Smooth muscle cell (in vitro differentiated cells): ENCODE data around the gene MARK1. TPM values are rescaled to one million over a fixed set of nuclear protein-coding genes. Genes with fewer than 3 reads are reported as not detected.

Source experiments
- DNase-seq: peaks from one replicate; lab custom pipeline; 2025; ENCODE audit not compliant: unreplicated experiment; lab: John Stamatoyannopoulos, UW
- H2AFZ ChIP-seq: fragments of 200-600 bp; sonication (generic); 2 replicates; pipeline ENCODE4 v1.6.0; 2016; ENCODE audit warnings: antibody characterized with exemption, low read depth, mild to moderate bottlenecking
- H3F3A ChIP-seq: fragments of 200-600 bp; sonication (generic); 2 replicates; pipeline ENCODE4 v1.6.0; 2017; ENCODE audit warnings: antibody characterized with exemption, low read depth
- H3K27ac ChIP-seq: fragments of 200-600 bp; sonication (generic); 2 replicates; pipeline ENCODE4 v1.5.1; 2016; ENCODE audit warnings: low read depth, mild to moderate bottlenecking
- H3K27me3 ChIP-seq: fragments of 200-600 bp; sonication (generic); 2 replicates; pipeline ENCODE4 v1.6.1; 2016; ENCODE audit warnings: low read depth, mild to moderate bottlenecking
- H3K36me3 ChIP-seq: fragments of 200-600 bp; sonication (generic); 2 replicates; pipeline ENCODE4 v1.5.1; 2016; ENCODE audit warnings: low read depth
- H3K4me1 ChIP-seq: fragments of 200-600 bp; sonication (generic); 2 replicates; pipeline ENCODE4 v1.5.1; 2016; ENCODE audit warnings: low read depth
- H3K4me2 ChIP-seq: fragments of 200-600 bp; sonication (generic); 2 replicates; pipeline ENCODE4 v1.6.0; 2016; ENCODE audit warnings: mild to moderate bottlenecking
- H3K4me3 ChIP-seq: fragments of 200-600 bp; sonication (generic); 2 replicates; pipeline ENCODE4 v1.5.1; 2016; ENCODE audit warnings: mild to moderate bottlenecking
- H3K79me2 ChIP-seq: fragments of 200-600 bp; sonication (generic); 2 replicates; pipeline ENCODE4 v1.6.0; 2016; ENCODE audit warnings: low read depth, mild to moderate bottlenecking
- H3K9ac ChIP-seq: fragments of 200-600 bp; sonication (generic); 2 replicates; pipeline ENCODE4 v1.6.0; 2016; ENCODE audit warnings: low read depth
- H3K9me3 ChIP-seq: fragments of 200-600 bp; sonication (generic); replicated peaks from 2 replicates; pipeline ENCODE4 v1.5.1; 2016; ENCODE audit warnings: low read depth
- H4K20me1 ChIP-seq: fragments of 200-600 bp; sonication (generic); 2 replicates; pipeline ENCODE4 v1.6.0; 2016; ENCODE audit warnings: low read depth
- WGBS: methylation state at CpG from one replicate; pipeline ENCODE4 v1.1.7; 2016; ENCODE audit warnings: low lambda C conversion rate; 5-methylcytosine and 5-hydroxymethylcytosine counted together
- polyA plus RNA-seq: library from polyadenylated mRNA; unstranded; fragments of >200 nt; fragmentation: Nextera tagmentation; extraction: Ambion mirVana; gene quantifications from 2 replicates; pipeline ENCODE4 v1.2.1, GENCODE V29; 2016
- total RNA-seq: library from RNA; depleted of rRNA; stranded (reverse); fragments of >200 nt; gene quantifications from 2 replicates; pipeline ENCODE4 v1.2.3, GENCODE V29; 2014
- TF ChIP-seq, protein P1 (sequence below): fragments of 200-600 bp; sonication (generic); IDR thresholded peaks from 2 replicates; pipeline ENCODE4 v1.5.1; 2017; ENCODE audit warnings: borderline replicate concordance, mild to moderate bottlenecking, antibody characterized with exemption; ENCODE audit not compliant: insufficient read depth, poor library complexity, severe bottlenecking

Gene MARK1
- total and polyA plus RNA-seq, 2 experiments from 2014 or later = 4.4 to 5.5 TPM

DNA sequence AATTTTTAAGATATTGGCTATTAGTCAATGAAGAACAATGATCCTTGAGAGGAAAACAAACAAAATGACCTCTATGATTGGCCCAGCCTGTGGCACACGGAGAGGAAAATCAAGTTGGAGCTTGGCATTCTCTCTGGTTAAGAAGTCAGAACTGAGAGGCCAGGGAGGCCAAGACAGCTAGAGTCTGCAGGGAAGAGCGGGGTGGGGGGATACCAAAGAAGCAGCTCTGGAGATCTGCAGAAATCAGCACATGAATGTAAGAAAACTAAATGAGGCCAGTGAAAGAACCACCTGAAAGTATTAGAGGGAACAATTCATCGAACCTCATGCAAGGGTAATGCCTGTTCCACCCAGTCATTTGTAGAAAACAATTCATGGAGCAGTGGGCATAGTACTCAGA is 138.4 kb downstream of the MARK1 start:
- no peaks in the 10 kb centered on the region for H3K79me2 ChIP-seq
- no peaks in the 10 kb centered on the region for H3K36me3 ChIP-seq
- no peaks in the 10 kb centered on the region for H4K20me1 ChIP-seq
- no peaks in the 10 kb centered on the region for H3F3A ChIP-seq
- H3K27ac ChIP-seq = no peak overlapping the region
- no peak overlapping the region for H3K4me2 ChIP-seq
- WGBS = 89% methylated on average over 3 of the region's 3 CpGs
- TF ChIP-seq, protein P1, sequence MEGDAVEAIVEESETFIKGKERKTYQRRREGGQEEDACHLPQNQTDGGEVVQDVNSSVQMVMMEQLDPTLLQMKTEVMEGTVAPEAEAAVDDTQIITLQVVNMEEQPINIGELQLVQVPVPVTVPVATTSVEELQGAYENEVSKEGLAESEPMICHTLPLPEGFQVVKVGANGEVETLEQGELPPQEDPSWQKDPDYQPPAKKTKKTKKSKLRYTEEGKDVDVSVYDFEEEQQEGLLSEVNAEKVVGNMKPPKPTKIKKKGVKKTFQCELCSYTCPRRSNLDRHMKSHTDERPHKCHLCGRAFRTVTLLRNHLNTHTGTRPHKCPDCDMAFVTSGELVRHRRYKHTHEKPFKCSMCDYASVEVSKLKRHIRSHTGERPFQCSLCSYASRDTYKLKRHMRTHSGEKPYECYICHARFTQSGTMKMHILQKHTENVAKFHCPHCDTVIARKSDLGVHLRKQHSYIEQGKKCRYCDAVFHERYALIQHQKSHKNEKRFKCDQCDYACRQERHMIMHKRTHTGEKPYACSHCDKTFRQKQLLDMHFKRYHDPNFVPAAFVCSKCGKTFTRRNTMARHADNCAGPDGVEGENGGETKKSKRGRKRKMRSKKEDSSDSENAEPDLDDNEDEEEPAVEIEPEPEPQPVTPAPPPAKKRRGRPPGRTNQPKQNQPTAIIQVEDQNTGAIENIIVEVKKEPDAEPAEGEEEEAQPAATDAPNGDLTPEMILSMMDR = no peak
- no peak overlapping the region for H3K9ac ChIP-seq
- H3K4me3 ChIP-seq = no peak overlapping the region
- H2AFZ ChIP-seq = no peak overlapping the region
- H3K4me1 ChIP-seq = no peaks in the 10 kb centered on the region
- DNase-seq = no peak
- no peaks in the 10 kb centered on the region for H3K27me3 ChIP-seq
- no peaks in the 10 kb centered on the region for H3K9me3 ChIP-seq

DNA sequence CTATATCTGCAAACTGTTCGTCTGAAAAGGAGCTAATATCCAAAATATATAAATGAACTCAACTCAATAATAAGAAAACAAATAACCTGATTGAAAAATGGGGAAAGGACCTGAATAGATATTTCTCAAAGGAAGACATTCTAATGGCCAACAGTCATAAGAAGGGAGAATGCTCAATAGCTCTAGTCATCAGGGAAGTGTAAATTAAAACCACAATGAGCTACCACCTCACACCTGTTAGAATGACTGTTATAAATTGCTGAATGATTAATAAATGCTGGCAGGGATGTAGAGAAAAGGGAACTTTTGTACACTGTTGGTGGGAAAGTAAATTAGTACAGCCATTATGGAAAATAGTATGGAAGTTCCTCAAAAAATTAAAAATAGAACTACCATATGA is 141.1 kb downstream of the MARK1 start:
- Histone ChIP-seq H3K4me1 (no peaks in the 10 kb centered on the region), H2AFZ (no peak overlapping the region), H3K36me3 (no peaks in the 10 kb centered on the region), H3K9me3 (no peaks in the 10 kb centered on the region), H3K79me2 (no peaks in the 10 kb centered on the region), H3K27me3 (peaks cover 7% of the 10 kb centered on the region), H3K9ac (no peak overlapping the region), H3F3A (no peaks in the 10 kb centered on the region), H4K20me1 (no peaks in the 10 kb centered on the region), H3K4me2 (no peak overlapping the region), H3K27ac (no peak overlapping the region), H3K4me3 (no peak overlapping the region)
- DNase-seq = no peak
- TF ChIP-seq, protein P1 = no peak
- 91% methylated on average over 1 of the region's 1 CpG for WGBS

DNA sequence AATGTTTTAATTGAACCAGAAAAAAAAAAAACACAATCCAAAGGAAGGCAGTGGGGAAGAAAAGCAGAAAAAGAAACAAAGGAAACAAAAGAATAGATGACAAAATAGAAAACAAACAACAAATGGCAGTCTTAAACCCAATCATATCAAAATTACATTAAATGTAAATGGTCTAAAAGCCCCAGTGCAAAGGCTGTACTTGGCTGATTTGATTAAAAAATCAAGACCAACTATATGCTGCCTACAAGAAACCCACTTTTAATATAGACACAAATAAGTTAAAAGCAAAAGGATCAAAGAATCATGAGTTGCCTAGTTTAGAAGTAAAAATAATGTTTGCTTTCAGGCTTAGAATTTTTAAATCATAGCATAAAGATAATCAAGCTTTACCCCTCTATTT is 142.4 kb downstream of the MARK1 start:
- no peak for DNase-seq
- Histone ChIP-seq H3K4me1 (no peaks in the 10 kb centered on the region), H3K9ac (no peak overlapping the region)

DNA sequence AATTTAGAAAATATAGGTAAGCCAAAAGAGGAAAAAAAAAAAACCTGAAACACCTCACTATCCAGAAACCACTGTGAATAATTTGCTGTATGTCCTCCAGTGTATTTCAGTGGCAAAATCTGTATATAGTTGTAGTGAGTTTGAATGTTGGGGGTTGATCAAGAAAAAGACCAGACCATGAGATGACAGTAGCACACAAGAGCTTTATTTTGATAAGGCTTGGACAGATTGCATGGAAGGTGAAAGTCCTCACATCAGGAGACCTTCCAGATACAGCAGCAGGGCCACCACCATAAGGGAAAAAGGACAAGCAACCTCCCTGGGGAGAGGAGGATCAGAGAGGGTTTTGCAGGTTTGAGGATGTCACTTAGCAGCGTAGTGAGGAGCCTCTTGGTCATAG is 146.0 kb downstream of the MARK1 start:
- Histone ChIP-seq H2AFZ (no peak overlapping the region), H3K9me3 (no peaks in the 10 kb centered on the region), H3K27me3 (peaks cover 7% of the 10 kb centered on the region), H3K4me1 (no peaks in the 10 kb centered on the region), H3K36me3 (no peaks in the 10 kb centered on the region), H4K20me1 (no peaks in the 10 kb centered on the region), H3K27ac (no peak overlapping the region), H3K9ac (no peak overlapping the region), H3K79me2 (no peaks in the 10 kb centered on the region), H3K4me2 (no peak overlapping the region), H3K4me3 (no peak overlapping the region), H3F3A (no peaks in the 10 kb centered on the region)
- WGBS = 92% methylated on average over 1 of the region's 1 CpG
- TF ChIP-seq, protein P1 = no peak
- no peak for DNase-seq

More for the DNA sequence above, 142.4 kb downstream of the MARK1 start:
- H3K27ac ChIP-seq = no peak overlapping the region
- no peak overlapping the region for H2AFZ ChIP-seq
- H4K20me1 ChIP-seq = no peaks in the 10 kb centered on the region
- H3K4me2 ChIP-seq = no peak overlapping the region
- H3K36me3 ChIP-seq = no peaks in the 10 kb centered on the region
- H3K79me2 ChIP-seq = no peaks in the 10 kb centered on the region
- peaks cover 7% of the 10 kb centered on the region for H3K27me3 ChIP-seq
- TF ChIP-seq, protein P1 = no peak
- no peaks in the 10 kb centered on the region for H3K9me3 ChIP-seq
- no peak overlapping the region for H3K4me3 ChIP-seq
- H3F3A ChIP-seq = no peaks in the 10 kb centered on the region
